GM19372 (cell line): Measurements from ENCODE around the gene CCDC13.
"Not testable (repeated sequence)": the region's sequence is repeated elsewhere in the genome, so short reads cannot be mapped to it uniquely, and the experiment has no call there.

ENCODE experiments used
- ATAC-seq: cut with Tn5 transposase; IDR thresholded peaks from one replicate; pipeline ENCODE4 v1.9.1; 2021; ENCODE audit warnings: mild to moderate bottlenecking, low read depth, moderate library complexity; ENCODE audit not compliant: unreplicated experiment

The CCDC13 gene, protein sequence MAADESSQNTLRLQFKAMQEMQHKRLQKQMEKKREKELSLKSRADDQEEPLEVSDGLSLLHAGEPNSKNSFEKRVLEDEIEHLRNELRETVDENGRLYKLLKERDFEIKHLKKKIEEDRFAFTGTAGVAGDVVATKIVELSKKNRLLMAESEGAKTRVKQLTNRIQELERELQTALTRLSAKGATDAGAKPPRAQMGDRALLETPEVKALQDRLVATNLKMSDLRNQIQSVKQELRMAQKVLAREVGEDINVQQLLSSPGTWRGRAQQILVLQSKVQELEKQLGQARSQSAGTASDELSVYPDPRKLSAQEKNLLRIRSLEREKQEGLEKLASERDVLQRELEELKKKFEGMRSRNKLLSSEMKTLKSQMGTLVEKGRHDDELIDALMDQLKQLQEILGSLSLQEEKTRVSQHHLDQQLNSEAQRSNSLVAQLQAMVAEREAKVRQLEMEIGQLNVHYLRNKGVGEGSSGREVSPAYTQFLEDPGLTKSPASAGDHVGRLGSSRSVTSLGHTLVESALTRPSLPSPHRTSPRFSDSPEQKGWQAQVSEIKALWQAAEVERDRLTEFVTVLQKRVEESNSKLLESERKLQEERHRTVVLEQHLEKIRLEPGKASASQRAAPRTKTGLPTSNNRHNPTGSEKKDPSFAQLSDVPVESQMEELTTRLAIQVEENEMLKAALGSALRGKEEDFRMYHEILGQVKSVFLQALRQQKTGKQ

DNA sequence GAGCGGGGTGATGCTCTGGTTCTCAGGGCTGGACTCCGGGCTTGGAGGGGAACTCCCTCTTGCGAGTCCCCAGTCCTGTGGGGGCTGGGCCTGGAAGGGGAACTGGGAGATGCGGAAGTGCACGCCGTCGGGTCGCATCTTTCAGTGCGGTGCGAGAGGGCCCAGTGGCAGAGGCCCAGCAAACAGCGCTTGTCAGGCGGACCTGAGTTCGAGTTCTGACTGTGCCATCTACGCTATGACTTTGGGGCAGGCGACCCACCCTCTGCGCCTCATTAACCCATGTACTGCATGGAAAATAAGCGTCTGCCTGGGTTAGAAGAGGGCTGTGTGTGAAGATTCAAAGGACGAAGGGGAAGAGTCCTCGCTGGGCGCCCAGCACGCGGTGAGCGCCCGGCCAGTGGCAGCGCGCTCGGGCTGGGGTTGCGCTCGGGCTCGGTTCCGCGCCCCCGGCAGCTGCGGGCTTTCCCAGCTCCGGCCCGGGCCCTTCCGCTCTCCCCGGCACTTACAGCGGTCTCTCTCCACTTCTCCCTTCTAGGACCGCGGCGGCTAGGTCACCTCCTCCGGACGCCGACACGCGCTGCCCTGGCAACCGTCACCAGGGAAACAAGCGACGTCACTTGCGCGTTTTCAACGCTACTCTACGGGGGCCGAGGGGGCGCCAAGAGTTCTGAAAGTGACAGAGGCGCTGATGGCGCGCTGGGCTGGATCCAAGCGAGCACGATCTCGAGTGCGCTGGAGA, at the start of gene CCDC13:
Gene CCDC13, minus strand, starts transcription at position 584 of the 739 bp plus-strand sequence. CDS start 14,908 bp downstream, outside the sequence.
- peak; percentile 99 for ATAC-seq

DNA sequence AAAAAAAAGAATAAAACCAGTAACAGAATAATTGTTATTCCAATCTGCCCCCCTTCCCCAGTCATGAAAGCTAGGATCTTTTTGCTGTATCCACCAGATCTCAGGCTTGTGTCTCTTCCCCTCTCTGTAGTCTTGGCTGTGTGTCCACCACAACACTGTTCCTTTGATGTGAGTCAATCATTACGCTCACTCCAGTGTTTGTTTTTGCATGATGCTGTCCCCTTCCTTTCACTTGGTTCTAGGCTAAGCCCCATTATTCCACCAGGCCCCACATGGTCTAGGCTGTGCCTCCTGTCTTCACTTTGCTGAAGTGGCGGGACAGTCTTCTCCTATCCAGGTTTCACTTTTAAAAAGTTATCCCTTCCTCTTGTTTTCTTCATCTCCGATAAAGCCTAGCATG, 49.8 kb upstream of the CCDC13 start:
- no peak for ATAC-seq

DNA sequence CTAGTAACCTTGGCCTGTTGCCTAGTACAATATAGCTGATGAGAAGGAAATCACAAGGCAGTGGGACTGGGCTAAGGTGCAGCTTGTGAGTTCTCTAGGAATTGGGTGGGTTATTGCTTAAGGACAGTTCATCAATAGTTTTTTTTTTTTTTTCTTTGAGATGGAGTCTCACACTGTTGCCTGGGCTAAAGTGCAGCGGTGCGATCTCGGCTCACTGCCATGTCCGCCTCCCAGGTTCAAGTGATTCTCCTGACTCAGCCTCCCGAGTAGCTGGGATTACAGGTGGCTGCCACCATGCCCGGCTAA, 47.6 kb upstream of the CCDC13 start:
- ATAC-seq, result no peak

DNA sequence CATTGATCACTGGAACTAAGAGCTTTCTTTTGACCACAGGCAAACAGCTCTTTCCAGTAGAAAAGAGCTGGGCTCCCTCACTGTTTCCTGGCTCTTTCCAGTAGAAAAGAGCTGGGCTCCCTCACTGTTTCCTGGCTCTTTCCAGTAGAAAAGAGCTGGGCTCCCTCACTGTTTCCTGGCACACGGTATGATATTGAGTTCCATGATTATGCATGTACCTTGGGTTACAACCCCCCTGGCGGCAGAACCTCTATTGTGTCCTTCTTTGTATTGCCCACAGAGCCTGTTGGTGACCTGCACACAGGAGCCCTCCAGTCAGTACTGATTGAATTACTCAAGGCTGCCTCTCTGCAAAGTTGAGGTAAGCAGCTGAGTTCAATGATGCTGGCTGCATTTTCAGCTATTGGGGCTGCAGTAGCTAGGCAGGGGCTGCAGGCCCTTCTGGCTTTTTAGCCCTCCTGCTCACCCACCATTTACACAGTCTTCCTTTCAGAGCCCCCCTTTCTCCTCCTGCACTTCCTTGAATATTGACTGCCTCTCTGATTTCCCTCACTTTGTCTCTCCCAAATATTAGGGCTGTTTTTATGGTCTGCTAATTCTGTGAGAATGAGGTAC, 46.4 kb upstream of the CCDC13 start:
- ATAC-seq, result no peak

DNA sequence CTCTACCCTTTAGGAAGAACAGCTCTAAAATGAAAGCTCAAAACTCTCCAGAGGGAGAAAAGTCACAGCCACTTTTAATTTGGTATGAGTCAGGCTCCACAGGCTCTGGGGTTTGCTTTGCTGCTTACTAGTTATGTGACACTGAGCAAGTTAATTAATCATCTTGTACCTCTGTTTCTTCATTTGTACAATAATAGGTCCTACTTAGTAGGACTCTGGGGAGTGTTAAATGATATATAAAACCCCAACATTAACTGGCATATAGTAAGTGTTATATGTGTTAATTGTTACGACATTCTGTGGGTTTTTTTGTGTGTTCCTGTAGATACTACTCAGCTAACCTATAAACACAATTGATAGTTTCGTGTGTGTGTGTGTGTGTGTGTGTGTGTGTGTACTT, 42.8 kb upstream of the CCDC13 start:
- ATAC-seq, result no peak

DNA sequence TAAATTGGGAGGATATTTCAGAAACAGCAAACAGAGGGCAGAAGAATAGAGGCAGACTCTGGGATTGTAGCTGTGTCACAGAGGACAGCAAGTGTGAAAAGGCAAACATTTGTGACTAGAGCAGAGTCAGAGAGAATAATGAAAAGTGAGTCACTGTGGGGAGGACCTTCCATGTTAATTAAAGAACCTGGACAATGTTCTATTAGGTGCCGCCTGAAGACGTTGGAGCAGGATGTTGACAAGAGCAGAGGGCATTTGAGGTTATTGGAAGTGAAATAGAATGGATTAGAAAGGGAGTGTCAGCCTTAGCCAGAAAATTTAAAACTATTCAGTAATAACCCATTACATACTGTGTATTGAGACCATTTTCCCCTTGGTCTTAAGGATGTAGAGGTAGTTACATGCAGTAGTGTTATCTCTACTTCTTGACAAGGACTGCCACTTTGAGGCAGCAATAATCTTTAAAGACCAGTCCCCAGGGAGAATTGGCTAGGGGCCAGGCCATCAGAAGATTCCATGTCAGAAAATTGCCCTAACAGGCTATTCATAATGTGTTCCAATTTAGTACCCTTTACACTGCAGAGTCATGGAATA, 42.0 kb upstream of the CCDC13 start:
- no peak for ATAC-seq

DNA sequence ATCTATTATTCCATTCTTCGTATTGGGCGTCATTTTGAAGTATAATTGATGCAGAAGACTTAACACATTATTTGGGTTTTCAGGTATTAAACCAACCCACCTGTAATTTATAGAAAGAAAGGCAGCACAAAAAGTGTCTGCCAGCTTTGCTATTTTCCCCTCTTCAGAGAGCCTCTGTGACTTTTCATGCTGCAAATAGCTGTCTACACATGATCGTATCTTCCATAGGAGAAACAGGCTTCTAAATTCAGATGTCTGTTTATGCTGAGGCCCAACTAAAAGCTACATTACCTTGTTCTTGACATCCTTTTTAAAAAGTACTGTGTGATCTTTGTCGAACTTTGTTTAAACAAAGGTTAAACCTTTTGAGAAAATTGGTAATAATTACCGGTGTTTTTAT, 41.2 kb upstream of the CCDC13 start:
- ATAC-seq, result no peak

DNA sequence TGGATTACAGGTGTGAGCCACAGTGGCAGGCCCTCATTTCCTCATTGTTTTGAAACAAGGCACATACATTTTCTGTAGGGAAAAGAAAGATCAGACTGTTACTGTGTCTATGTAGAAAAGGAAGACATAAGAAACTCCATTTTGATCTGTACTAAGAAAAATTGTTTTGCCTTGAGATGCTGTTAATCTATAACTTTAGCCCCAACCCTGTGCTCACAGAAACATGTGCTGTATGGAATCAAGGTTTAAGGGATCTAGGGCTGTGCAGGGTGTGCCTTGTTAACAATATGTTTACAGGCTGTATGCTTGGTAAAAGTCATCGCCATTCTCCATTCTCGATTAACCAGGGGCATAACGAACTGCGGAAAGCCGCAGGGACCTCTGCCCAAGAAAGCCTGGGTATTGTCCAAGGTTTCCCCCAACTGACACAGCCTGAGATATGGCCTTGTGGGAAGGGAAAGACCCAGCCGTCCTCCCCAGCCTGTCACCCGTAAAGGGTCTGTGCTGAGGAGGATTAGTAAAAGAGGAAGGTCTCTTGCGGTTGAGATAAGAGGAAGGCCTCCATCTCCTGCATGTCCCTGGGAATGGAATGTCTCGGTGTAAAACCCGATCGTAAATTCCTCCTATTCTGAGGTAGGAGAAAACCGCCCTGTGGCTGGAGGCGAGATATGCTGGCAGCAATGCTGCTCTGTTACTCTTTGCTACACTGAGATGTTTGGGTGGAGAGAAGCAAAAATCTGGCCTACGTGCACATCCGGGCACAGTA, 38.2 kb upstream of the CCDC13 start:
- ATAC-seq, result not testable (repeated sequence)

DNA sequence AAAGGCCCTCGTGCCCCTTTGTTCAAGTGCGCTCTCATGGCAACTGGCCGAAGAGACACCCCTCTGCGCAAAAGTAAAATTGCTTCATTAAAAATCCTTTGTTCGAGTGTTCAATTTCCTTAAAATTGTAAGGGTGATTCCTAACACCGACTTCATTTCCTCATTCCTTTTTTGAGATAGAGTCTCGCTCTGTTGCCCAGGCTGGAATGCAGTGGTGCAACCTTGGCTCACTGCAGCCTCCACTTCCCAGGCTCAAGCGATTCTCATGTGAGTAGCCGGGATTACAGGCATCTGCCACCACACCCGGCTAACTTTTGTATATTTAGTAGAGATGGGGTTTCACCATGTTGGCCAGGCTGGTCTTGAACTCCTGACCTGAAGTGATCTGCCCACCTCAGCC, 37.7 kb upstream of the CCDC13 start:
- ATAC-seq, result not testable (repeated sequence)

DNA sequence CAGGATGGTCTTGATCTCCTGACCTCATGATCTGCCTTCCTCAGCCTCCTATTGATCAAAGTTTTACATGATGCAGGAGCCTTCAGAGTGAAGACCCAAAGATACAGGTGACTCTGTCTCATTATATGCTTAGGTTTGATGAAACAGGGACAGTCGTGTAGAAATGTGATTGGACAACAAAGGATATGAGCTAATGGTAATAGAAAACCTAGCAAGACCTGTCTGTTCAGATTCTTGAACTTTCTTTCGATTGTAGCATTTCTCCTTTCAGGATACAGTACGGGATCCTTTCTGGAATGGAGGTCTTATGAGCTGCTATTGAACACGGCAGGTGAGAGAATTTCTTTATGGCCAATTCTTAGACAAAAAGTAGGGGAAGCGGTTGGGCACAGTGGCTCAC, 36.1 kb upstream of the CCDC13 start, which contains the start of gene ACKR2:
Gene ACKR2, plus strand, starts transcription at position 244 of the 400 bp plus-strand sequence. CDS start 55,058 bp downstream, outside the sequence.
- no peak for ATAC-seq

DNA sequence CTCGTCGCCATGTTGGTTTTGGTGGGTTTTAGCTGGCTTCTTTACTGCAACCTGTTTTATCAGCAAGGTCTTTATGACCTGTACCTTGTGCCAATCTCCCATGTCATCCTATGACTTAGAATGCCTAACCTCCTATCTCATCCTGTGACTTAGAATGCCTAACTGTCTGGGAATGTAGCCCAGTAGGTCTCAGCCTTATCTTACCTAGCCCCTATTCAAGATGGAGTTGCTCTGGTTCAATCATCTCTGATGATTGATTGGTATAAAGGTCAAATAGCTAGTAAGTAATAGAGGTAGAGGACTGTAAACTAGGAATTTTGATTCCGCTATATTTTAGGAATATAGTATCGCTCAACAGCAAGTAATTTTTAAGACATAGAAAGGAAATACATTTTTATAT, 34.9 kb upstream of the CCDC13 start:
- ATAC-seq, result no peak

DNA sequence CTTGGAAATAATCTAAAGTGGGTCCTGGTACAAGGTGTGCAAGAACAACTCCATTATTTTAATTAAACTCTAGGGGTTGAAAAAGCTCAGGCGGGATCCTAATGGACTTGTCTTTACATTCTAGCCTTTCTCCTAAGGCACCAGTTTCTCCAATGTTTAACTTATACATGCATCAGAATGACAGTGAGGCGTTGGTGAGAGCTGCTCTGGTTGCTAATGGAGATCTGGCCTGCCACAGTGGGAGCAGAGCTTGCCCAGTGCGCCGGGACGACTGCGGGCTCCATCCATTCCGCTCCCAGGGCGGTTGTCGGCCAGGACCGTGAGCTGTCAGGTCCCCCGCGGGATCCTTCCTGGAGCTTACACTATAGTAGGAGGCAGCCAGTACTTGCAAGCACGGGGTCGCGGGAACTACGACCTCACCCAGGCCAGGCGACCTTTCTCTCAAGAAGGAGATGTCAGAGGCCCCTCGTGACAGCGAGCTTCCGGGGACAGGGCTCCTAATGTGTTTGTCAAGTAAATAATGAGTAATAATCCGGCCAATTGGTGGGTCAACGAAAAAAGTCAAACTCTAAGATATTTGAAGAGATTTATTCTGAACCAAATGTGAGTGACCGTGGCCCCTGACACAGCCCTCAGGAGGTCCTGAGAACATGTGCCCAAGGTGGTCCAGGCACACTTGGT, 32.2 kb upstream of the CCDC13 start:
- no peak for ATAC-seq

DNA sequence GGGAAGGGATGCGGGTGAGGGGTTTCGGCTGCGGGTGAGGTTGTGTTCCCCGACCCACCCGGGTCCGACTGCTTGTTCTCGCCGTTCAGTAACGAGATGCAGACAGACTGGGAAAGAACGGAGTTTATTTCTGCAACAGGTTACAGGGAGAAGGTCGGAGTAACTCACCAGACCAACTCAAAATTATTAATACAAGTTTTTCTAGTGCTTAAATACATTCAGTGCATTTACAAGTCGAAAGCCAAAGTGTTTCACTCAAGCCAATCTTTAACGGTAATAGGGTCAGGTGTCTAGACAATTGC, 31.7 kb upstream of the CCDC13 start:
- peak; percentile 21 for ATAC-seq

DNA sequence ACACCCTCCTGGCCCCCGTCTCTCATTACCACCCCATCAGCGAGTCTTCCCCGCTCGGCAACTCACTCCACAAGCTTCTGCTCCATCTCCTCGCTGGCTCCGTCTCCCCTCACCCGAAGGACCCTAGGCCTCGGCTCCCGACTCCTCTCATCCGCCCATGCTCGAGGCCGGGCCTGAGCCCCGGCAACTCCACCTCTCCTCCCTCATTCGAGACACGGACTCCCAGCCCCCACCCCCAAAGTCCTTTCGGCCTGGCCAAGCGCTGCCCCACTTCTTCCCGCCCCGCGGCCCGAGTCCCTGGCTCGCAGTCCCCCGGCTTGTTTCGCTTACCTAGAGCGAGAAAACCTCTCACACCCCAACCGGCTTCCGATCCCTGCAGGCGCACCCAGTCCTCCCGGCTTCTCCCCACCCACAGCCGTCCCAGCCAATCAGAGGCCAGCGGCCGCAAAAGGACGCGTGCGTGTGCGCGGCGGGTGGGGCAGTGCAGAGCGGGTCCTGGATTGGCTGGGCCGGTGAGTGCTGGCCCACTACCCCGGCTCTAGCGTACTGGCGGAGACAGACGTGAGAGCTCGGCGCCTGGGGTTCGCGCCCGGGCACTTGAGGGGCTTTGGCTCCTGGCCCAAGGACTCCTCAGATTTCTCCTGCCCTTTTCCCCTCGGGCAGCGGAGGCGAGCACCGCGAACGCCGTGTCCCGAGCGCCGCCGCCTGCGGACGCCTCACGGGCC, 31.2 kb upstream of the CCDC13 start, which contains the start of gene HIGD1A:
Gene HIGD1A, minus strand, starts transcription at position 385 of the 725 bp plus-strand sequence. CDS start 10,237 bp downstream, outside the sequence.
- ATAC-seq, result peak; percentile 99

DNA sequence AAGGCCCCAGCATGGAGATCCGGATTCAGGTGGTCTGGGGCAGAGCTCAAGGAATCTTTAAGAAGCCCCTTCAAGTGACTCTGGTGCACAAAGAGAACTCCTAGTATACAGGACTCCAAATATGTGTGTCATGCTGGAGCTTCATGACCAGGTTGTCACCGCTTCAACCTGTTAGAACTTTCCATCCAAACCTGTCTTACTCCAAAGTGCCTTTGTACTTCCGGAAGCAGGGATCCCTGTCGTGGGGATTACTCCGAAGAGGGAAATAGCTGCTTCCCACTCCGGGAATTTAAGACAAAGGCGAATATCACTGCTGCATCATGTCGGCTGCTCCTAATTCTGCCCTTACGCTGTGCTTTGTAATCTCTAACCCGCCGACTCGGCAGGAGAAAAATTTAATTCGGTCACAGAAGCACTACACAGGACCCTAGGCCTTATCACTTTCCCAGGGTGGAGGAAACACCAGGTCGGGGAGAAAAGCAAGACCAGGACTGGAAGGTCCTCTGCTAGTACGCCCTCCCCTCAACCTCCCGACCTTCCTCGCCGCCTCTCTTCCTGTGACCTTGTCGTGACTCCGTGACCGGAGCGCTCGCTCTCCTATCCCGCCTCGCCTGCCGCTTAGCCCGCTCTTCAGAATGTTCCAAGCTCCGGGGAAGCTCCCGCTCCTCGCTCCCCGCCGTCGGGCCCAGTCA, 30.5 kb upstream of the CCDC13 start:
- ATAC-seq, result peak; percentile 12

DNA sequence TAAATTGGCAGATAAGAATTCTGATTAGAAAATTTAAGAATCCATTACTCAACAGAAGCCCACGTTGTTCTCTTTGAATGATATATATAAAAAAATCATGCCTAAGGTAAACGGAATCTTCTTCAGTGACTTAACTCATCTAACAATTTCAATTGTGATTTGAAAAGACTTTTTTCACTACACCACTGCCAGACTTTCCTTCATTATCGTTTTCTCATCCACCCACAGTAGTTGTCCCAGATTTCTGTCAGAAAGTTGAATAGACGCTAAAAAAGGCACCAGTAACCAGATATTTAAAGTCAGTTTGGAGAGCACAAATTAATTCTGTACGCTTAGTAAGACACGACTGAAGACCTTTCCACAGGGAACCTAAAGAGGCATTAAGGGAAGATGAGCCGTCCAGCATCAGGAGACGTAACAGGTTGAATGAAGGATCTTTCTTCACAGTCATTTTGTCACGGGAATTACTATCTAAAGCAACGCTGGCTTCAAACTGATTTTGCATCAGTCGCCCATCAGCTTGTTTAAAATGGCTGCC, 29.9 kb upstream of the CCDC13 start:
- no peak for ATAC-seq

DNA sequence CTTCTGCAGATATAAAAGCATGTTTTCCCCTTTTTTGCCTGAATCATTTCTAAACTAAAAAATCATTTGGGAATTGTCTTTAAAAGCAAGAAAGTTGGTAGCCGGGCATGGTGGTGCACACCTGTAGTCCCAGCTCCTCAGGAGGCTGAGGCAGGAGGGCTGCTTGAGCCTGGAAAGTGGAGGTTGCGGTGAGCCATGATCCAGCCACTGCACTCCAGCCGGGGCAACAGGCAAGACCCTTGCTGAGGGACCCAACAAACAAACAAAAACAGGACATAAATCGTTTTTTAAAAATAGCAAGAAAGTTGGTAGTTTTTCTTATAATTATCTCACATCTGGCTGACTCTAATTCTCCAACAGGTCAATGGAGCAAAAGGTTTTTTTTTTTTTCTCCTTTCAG, 28.7 kb upstream of the CCDC13 start:
- no peak for ATAC-seq
